GM12873 (cell line): ENCODE results near the gene DPP9.

Experiments used
- CTCF ChIP-seq: IDR thresholded peaks from 2 replicates; pipeline ENCODE4 v1.5.1; 2012; ENCODE audit warnings: low read depth, mild to moderate bottlenecking, moderate library complexity, low read length, control low read depth; ENCODE audit not compliant: insufficient read depth; ENCODE audit errors: missing control alignments

The DPP9 gene

GRCh38 chr19:4645718-4646117 is 77.9 kb downstream of the DPP9 start:
- no peak for TF ChIP-seq CTCF

- TF ChIP-seq CTCF, result no peak
Observed at GRCh38 chr19:4642625-4643024, 81.0 kb downstream of the DPP9 start.

GRCh38 chr19:4641132-4641531 is 82.5 kb downstream of the DPP9 start:
- no peak for TF ChIP-seq CTCF

GRCh38 chr19:4640247-4641000 is 83.2 kb downstream of the DPP9 start:
- no peak for TF ChIP-seq CTCF

GRCh38 chr19:4639531-4640246 is 84.0 kb downstream of the DPP9 start:
- TF ChIP-seq CTCF, result no peak

GRCh38 chr19:4638828-4639530 is 84.7 kb downstream of the DPP9 start, which contains the start of gene TNFAIP8L1:
TSS of gene TNFAIP8L1 (plus strand) at chr19:4639516. CDS start at chr19:4651870, 12,354 bp downstream.
- TF ChIP-seq CTCF, result no peak

- no peak for TF ChIP-seq CTCF
Observed at GRCh38 chr19:4638317-4638716, 85.3 kb downstream of the DPP9 start.
